KMS-11 (cell line): ENCODE data around the gene TPM2.
A peak's percentile ranks its signal among the peaks of the same experiment; 100 is the strongest.
"Not testable (repeated sequence)": the region's sequence is repeated elsewhere in the genome, so short reads cannot be mapped to it uniquely, and the experiment has no call there.

Experiments used
- H2AFZ ChIP-seq: fragments of 200-600 bp; sonication (generic); 2 replicates; pipeline ENCODE4 v1.6.1; 2016; ENCODE audit warnings: antibody characterized with exemption, mixed run types, low read depth
- H3K27ac ChIP-seq: fragments of 200-600 bp; sonication (generic); 2 replicates; pipeline ENCODE4 v1.6.1; 2016; ENCODE audit warnings: mild to moderate bottlenecking, mixed run types
- H3K27me3 ChIP-seq: fragments of 200-600 bp; sonication (generic); 2 replicates; pipeline ENCODE4 v1.6.1; 2017; ENCODE audit warnings: mild to moderate bottlenecking, low read depth, mixed run types, moderate library complexity; ENCODE audit not compliant: insufficient read depth
- H3K36me3 ChIP-seq: fragments of 200-600 bp; sonication (generic); 2 replicates; pipeline ENCODE4 v1.6.1; 2017; ENCODE audit warnings: mild to moderate bottlenecking, mixed run types; ENCODE audit not compliant: insufficient read depth
- H3K4me1 ChIP-seq: fragments of 200-600 bp; sonication (generic); 2 replicates; pipeline ENCODE4 v1.6.1; 2016; ENCODE audit warnings: mild to moderate bottlenecking, low read depth, mixed run types; ENCODE audit not compliant: poor library complexity, severe bottlenecking
- H3K4me2 ChIP-seq: fragments of 200-600 bp; sonication (generic); 2 replicates; pipeline ENCODE4 v1.7.0; 2016; ENCODE audit warnings: mild to moderate bottlenecking, mixed run types
- H3K4me3 ChIP-seq: fragments of 200-600 bp; sonication (generic); IDR thresholded peaks from 2 replicates; pipeline ENCODE4 v1.6.1; 2017; ENCODE audit warnings: low read depth, low read length, mixed read lengths; ENCODE audit not compliant: insufficient read depth
- H3K79me2 ChIP-seq: fragments of 200-600 bp; sonication (generic); 2 replicates; pipeline ENCODE4 v1.6.1; 2016; ENCODE audit warnings: low read depth, mixed run types; ENCODE audit not compliant: insufficient read depth
- H3K9ac ChIP-seq: fragments of 200-600 bp; sonication (generic); 2 replicates; pipeline ENCODE4 v1.6.1; 2016; ENCODE audit warnings: mild to moderate bottlenecking, mixed run types
- H4K20me1 ChIP-seq: fragments of 200-600 bp; sonication (generic); 2 replicates; pipeline ENCODE4 v1.6.1; 2016; ENCODE audit warnings: mild to moderate bottlenecking, mixed run types; ENCODE audit not compliant: insufficient read depth
- CTCF ChIP-seq: fragments of 200-600 bp; sonication (generic); conservative IDR thresholded peaks from 2 replicates; pipeline ENCODE4 v1.6.1; 2017; ENCODE audit warnings: low read depth, mild to moderate bottlenecking, antibody characterized with exemption, low read length, moderate library complexity, mixed read lengths

The TPM2 gene

GRCh38 chr9:35643046-35643445, 46.7 kb downstream of the TPM2 start:
- Histone ChIP-seq H3K9ac (no peak overlapping the region), H2AFZ (no peak overlapping the region), H3K4me3 (no peak overlapping the region), H3K4me1 (peaks cover 17% of the 10 kb centered on the region), H3K27ac (no peak overlapping the region), H3K36me3 (no peaks in the 10 kb centered on the region), H3K4me2 (no peak overlapping the region), H3K27me3 (no peaks in the 10 kb centered on the region), H3K79me2 (no peaks in the 10 kb centered on the region), H4K20me1 (no peaks in the 10 kb centered on the region)
- TF ChIP-seq CTCF, result no peak

- H3K79me2 ChIP-seq, H3K36me3 ChIP-seq, H4K20me1 ChIP-seq, H3K9ac ChIP-seq, H3K27me3 ChIP-seq, H3K4me3 ChIP-seq, H3K4me1 ChIP-seq, H3K4me2 ChIP-seq, H2AFZ ChIP-seq, H3K27ac ChIP-seq: not testable (repeated sequence)
Measured at GRCh38 chr9:35641478-35641877, 48.2 kb downstream of the TPM2 start.

- not testable (repeated sequence) for H2AFZ ChIP-seq, H3K27me3 ChIP-seq, H4K20me1 ChIP-seq, H3K9ac ChIP-seq, H3K4me3 ChIP-seq, H3K4me2 ChIP-seq, H3K27ac ChIP-seq, H3K79me2 ChIP-seq, H3K4me1 ChIP-seq, H3K36me3 ChIP-seq
Measured at GRCh38 chr9:35640431-35640830, 49.3 kb downstream of the TPM2 start.

- H3K4me1 ChIP-seq, result no peaks in the 10 kb centered on the region
- H2AFZ ChIP-seq, result no peak overlapping the region
- H3K4me2 ChIP-seq, result peak overlapping the region; percentile 30
Measured at GRCh38 chr9:35639631-35640030, 50.1 kb downstream of the TPM2 start.

GRCh38 chr9:35639225-35639624, 50.5 kb downstream of the TPM2 start:
- peak overlapping the region; percentile 30 for H3K4me2 ChIP-seq
- H3K4me3 ChIP-seq, H2AFZ ChIP-seq, H4K20me1 ChIP-seq, H3K79me2 ChIP-seq, H3K27ac ChIP-seq, H3K27me3 ChIP-seq, H3K4me1 ChIP-seq, H3K36me3 ChIP-seq, H3K9ac ChIP-seq: not testable (repeated sequence)

More at GRCh38 chr9:35639631-35640030, 50.1 kb downstream of the TPM2 start:
- Histone ChIP-seq H4K20me1 (no peaks in the 10 kb centered on the region), H3K36me3 (no peaks in the 10 kb centered on the region), H3K9ac (no peak overlapping the region), H3K79me2 (no peaks in the 10 kb centered on the region), H3K27me3 (no peaks in the 10 kb centered on the region), H3K27ac (no peak overlapping the region), H3K4me3 (no peak overlapping the region)
- no peak for TF ChIP-seq CTCF

- not testable (repeated sequence) for H2AFZ ChIP-seq, H4K20me1 ChIP-seq, H3K27ac ChIP-seq, H3K4me3 ChIP-seq, H3K27me3 ChIP-seq, H3K4me1 ChIP-seq, H3K79me2 ChIP-seq, H3K9ac ChIP-seq, H3K4me2 ChIP-seq, H3K36me3 ChIP-seq
Measured at GRCh38 chr9:35638751-35639150, 51.0 kb downstream of the TPM2 start.

- not testable (repeated sequence) for H3K4me3 ChIP-seq, H3K79me2 ChIP-seq, H3K36me3 ChIP-seq, H2AFZ ChIP-seq, H4K20me1 ChIP-seq, H3K27ac ChIP-seq, H3K27me3 ChIP-seq, H3K9ac ChIP-seq, H3K4me2 ChIP-seq, H3K4me1 ChIP-seq
Measured at GRCh38 chr9:35637427-35637955, 52.2 kb downstream of the TPM2 start.

GRCh38 chr9:35636877-35637246, 52.9 kb downstream of the TPM2 start:
- not testable (repeated sequence) for H3K4me3 ChIP-seq, H3K4me1 ChIP-seq, H3K4me2 ChIP-seq, H3K9ac ChIP-seq, H3K36me3 ChIP-seq, H2AFZ ChIP-seq, H3K27me3 ChIP-seq, H4K20me1 ChIP-seq, H3K79me2 ChIP-seq, H3K27ac ChIP-seq
